ENCODE measurements around the gene SLC35E2B.
"Not testable (repeated sequence)": the region's sequence is repeated elsewhere in the genome, so short reads cannot be mapped to it uniquely, and the experiment has no call there.

DNA sequence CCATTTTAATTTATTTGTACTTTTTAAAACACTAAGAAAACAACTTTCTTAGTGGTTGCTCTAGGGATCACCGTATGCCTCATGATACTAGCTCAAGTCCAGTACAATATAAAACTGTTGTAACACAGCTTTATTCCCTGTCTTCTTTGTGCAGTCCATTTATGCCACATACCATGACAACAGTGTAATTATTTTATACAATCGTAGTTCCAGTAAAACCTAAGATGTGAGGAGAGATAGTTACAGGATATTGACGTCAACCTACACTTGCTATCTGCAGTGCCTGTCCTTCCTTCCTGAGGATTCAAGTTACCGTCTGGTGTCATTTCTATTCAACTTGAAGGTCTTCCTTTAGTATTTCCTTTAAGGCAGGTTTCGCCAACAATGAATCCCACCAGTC lies 46.3 kb downstream of the SLC35E2B start:
- TF ChIP-seq MAX (IDR thresholded peaks at IDR 0.05); HNF4G (IDR thresholded peaks at IDR 0.05); HNF4A (conservative IDR thresholded peaks at IDR 0.05); YY1 (IDR thresholded peaks at IDR 0.05); REST (IDR thresholded peaks at IDR 0.05); ATF3 (IDR thresholded peaks at IDR 0.05); EGR1 (IDR thresholded peaks at IDR 0.05; ENCODE audit: low read depth in 2 of 2); TAF1 (conservative IDR thresholded peaks at IDR 0.05); JUND (IDR thresholded peaks at IDR 0.05); SP1 (IDR thresholded peaks at IDR 0.05); RAD21 (IDR thresholded peaks at IDR 0.05); GABPA (IDR thresholded peaks at IDR 0.05 in 1 of 2, conservative IDR thresholded peaks at IDR 0.05 in 1 of 2); NR2F2 (IDR thresholded peaks at IDR 0.05): not testable (repeated sequence)
- TF ChIP-seq, protein P1, sequence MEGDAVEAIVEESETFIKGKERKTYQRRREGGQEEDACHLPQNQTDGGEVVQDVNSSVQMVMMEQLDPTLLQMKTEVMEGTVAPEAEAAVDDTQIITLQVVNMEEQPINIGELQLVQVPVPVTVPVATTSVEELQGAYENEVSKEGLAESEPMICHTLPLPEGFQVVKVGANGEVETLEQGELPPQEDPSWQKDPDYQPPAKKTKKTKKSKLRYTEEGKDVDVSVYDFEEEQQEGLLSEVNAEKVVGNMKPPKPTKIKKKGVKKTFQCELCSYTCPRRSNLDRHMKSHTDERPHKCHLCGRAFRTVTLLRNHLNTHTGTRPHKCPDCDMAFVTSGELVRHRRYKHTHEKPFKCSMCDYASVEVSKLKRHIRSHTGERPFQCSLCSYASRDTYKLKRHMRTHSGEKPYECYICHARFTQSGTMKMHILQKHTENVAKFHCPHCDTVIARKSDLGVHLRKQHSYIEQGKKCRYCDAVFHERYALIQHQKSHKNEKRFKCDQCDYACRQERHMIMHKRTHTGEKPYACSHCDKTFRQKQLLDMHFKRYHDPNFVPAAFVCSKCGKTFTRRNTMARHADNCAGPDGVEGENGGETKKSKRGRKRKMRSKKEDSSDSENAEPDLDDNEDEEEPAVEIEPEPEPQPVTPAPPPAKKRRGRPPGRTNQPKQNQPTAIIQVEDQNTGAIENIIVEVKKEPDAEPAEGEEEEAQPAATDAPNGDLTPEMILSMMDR (IDR thresholded peaks at IDR 0.05; ENCODE audit: low read depth, low read length, missing input control): not testable (repeated sequence)

All from liver (tissue), 3 donors.